Measurements from ENCODE around the gene SERTAD4.

Gene SERTAD4

DNA sequence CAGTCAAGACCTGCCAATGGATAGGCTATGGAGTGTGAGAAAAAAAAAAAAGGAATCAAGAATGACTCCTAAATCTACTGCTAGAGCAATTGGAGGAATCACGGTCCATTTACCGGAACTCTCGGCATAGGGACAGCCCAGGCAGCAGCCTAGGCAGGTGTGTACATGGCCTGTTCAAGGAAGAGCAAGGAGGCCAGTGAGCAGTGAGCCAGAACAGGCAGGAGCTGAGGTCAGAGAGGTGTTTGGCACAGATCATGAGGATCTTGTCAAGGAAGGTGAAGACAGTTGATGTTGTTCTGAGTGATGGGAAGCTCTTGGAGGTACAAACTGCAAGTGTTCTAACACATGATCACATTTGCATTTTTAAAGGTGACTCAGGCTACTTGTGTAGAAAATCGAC is 55.5 kb downstream of the SERTAD4 start:
- TF ChIP-seq, protein P1, sequence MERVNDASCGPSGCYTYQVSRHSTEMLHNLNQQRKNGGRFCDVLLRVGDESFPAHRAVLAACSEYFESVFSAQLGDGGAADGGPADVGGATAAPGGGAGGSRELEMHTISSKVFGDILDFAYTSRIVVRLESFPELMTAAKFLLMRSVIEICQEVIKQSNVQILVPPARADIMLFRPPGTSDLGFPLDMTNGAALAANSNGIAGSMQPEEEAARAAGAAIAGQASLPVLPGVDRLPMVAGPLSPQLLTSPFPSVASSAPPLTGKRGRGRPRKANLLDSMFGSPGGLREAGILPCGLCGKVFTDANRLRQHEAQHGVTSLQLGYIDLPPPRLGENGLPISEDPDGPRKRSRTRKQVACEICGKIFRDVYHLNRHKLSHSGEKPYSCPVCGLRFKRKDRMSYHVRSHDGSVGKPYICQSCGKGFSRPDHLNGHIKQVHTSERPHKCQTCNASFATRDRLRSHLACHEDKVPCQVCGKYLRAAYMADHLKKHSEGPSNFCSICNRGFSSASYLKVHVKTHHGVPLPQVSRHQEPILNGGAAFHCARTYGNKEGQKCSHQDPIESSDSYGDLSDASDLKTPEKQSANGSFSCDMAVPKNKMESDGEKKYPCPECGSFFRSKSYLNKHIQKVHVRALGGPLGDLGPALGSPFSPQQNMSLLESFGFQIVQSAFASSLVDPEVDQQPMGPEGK (CRISPR knock-in tag; IDR thresholded peaks at IDR 0.05; ENCODE audit: borderline replicate concordance), result no peak
- TF ChIP-seq ARNTL (CRISPR knock-in tag; IDR thresholded peaks at IDR 0.05; ENCODE audit: borderline replicate concordance, low read depth) (no peak), ZC3H10 (CRISPR knock-in tag; IDR thresholded peaks at IDR 0.05) (no peak), TOX (CRISPR knock-in tag; IDR thresholded peaks at IDR 0.05; ENCODE audit: borderline replicate concordance) (no peak), ISL1 (CRISPR knock-in tag; IDR thresholded peaks at IDR 0.05) (no peak)
- TF ChIP-seq, protein P2, sequence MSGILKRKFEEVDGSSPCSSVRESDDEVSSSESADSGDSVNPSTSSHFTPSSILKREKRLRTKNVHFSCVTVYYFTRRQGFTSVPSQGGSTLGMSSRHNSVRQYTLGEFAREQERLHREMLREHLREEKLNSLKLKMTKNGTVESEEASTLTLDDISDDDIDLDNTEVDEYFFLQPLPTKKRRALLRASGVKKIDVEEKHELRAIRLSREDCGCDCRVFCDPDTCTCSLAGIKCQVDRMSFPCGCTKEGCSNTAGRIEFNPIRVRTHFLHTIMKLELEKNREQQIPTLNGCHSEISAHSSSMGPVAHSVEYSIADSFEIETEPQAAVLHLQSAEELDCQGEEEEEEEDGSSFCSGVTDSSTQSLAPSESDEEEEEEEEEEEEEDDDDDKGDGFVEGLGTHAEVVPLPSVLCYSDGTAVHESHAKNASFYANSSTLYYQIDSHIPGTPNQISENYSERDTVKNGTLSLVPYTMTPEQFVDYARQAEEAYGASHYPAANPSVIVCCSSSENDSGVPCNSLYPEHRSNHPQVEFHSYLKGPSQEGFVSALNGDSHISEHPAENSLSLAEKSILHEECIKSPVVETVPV (CRISPR knock-in tag; IDR thresholded peaks at IDR 0.05), result no peak
- TF ChIP-seq, protein P3, sequence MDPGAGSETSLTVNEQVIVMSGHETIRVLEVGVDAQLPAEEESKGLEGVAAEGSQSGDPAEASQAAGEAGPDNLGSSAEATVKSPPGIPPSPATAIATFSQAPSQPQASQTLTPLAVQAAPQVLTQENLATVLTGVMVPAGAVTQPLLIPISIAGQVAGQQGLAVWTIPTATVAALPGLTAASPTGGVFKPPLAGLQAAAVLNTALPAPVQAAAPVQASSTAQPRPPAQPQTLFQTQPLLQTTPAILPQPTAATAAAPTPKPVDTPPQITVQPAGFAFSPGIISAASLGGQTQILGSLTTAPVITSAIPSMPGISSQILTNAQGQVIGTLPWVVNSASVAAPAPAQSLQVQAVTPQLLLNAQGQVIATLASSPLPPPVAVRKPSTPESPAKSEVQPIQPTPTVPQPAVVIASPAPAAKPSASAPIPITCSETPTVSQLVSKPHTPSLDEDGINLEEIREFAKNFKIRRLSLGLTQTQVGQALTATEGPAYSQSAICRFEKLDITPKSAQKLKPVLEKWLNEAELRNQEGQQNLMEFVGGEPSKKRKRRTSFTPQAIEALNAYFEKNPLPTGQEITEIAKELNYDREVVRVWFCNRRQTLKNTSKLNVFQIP (CRISPR knock-in tag; IDR thresholded peaks at IDR 0.05; ENCODE audit: borderline replicate concordance, low read depth), result no peak
- no peak for ATAC-seq

DNA sequence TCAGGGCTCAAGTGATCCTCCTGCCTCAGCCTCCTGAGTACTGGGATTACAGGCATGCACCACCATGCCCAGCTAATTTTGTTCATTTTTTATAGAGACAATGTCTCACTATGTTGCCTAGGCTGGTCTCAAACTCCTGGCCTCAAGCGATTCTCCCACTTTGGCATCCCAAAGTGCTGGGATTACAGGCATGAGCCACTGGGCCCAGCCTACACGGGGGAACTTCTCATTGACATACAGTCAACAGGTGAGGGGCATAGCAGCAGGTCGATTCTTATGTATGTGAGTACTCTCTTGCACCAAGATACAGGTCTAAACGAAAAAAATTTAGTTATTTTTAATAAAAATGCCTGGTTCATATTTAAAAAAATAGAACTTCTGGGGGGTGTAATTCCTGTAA is 56.7 kb downstream of the SERTAD4 start:
- ATAC-seq, result no peak

DNA sequence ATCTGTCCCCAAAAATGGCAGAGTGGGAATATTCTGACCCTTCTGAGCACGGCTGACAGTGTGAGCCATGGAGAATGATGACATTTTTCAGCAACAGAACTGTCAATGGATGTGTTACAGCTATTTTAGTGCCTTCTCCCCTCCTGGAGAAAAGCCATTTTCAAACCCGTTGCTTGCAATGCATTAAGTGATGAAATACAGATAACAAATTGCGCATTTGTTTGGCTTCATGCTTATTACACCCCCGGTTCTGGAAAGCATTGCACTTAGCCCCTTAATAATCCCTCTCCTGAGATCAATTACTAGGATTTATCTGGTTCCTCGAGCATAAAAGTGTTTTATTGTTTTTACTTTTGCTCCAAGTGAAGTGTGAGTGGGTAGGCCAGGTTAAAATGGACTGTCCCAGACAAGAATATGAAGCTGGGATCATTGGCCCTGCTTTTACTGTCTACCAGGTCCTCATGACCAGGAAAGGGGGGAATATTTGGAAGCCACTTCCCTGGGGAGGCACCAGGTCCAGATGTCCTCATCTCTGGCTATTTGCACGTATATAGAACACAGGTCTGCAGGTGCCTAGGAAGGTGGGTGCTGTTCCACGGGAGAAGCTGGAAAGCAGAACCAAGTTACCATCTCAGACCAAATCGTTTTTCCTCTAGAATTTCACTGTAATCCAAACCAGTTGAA is 58.6 kb downstream of the SERTAD4 start:
- TF ChIP-seq SNAI2 (CRISPR knock-in tag; IDR thresholded peaks at IDR 0.05), result no peak
- ATAC-seq, result peak; percentile 1; the same call in 2 of the 3 replicates

More for the DNA sequence above, 56.7 kb downstream of the SERTAD4 start:
- TF ChIP-seq, protein P1 (CRISPR knock-in tag; IDR thresholded peaks at IDR 0.05; ENCODE audit: borderline replicate concordance), result no peak
- TF ChIP-seq BACH2 (CRISPR knock-in tag; IDR thresholded peaks at IDR 0.05; ENCODE audit: borderline replicate concordance), result no peak
- TF ChIP-seq ISL1 (CRISPR knock-in tag; IDR thresholded peaks at IDR 0.05), result no peak
- TF ChIP-seq GLIS3 (CRISPR knock-in tag; IDR thresholded peaks at IDR 0.05), result no peak
- TF ChIP-seq PPARA (CRISPR knock-in tag; IDR thresholded peaks at IDR 0.05; ENCODE audit: borderline replicate concordance), result no peak
- no peak for TF ChIP-seq ZNF565 (CRISPR knock-in tag; conservative IDR thresholded peaks at IDR 0.05; ENCODE audit: low read depth)

DNA sequence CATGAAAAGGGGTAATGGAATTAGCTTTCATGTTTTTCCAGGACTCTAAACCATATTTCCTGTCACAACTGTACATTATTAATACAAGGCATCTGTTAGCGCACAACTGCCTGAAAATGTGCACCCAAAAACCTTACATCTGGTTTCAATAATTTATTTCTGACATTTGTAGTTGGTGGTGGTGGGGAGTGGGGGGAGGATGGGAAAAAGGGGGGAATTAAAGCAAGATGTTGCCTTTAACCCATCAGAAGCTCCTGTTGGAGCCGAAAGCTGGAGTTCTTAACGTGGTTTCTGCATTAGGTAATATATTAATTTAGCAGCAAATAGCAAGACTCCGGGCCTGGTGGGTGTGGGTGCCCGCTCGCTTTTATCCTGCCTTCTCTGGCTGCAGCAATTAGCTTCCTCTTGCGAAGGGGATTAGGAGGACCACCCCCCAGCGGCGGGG is 59.2 kb downstream of the SERTAD4 start:
- peak; percentile 86 for ATAC-seq
- TF ChIP-seq ZNF70 (CRISPR knock-in tag; IDR thresholded peaks at IDR 0.05) (0 out of 2 replicates have a peak, but pooled peaks have one; percentile 27), PPARA (CRISPR knock-in tag; IDR thresholded peaks at IDR 0.05; ENCODE audit: borderline replicate concordance) (no peak), TCF4 (CRISPR knock-in tag; IDR thresholded peaks at IDR 0.05; ENCODE audit: borderline replicate concordance) (peak; percentile 96)
- TF ChIP-seq, protein P4, sequence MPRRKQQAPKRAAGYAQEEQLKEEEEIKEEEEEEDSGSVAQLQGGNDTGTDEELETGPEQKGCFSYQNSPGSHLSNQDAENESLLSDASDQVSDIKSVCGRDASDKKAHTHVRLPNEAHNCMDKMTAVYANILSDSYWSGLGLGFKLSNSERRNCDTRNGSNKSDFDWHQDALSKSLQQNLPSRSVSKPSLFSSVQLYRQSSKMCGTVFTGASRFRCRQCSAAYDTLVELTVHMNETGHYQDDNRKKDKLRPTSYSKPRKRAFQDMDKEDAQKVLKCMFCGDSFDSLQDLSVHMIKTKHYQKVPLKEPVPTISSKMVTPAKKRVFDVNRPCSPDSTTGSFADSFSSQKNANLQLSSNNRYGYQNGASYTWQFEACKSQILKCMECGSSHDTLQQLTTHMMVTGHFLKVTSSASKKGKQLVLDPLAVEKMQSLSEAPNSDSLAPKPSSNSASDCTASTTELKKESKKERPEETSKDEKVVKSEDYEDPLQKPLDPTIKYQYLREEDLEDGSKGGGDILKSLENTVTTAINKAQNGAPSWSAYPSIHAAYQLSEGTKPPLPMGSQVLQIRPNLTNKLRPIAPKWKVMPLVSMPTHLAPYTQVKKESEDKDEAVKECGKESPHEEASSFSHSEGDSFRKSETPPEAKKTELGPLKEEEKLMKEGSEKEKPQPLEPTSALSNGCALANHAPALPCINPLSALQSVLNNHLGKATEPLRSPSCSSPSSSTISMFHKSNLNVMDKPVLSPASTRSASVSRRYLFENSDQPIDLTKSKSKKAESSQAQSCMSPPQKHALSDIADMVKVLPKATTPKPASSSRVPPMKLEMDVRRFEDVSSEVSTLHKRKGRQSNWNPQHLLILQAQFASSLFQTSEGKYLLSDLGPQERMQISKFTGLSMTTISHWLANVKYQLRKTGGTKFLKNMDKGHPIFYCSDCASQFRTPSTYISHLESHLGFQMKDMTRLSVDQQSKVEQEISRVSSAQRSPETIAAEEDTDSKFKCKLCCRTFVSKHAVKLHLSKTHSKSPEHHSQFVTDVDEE (CRISPR knock-in tag; IDR thresholded peaks at IDR 0.05), result peak; percentile 79; the same call in 1 of the 2 replicates
- TF ChIP-seq, protein P5, sequence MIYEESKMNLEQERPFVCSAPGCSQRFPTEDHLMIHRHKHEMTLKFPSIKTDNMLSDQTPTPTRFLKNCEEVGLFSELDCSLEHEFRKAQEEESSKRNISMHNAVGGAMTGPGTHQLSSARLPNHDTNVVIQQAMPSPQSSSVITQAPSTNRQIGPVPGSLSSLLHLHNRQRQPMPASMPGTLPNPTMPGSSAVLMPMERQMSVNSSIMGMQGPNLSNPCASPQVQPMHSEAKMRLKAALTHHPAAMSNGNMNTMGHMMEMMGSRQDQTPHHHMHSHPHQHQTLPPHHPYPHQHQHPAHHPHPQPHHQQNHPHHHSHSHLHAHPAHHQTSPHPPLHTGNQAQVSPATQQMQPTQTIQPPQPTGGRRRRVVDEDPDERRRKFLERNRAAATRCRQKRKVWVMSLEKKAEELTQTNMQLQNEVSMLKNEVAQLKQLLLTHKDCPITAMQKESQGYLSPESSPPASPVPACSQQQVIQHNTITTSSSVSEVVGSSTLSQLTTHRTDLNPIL (CRISPR knock-in tag; IDR thresholded peaks at IDR 0.05; ENCODE audit: low read depth), result no peak
- TF ChIP-seq, protein P1 (CRISPR knock-in tag; IDR thresholded peaks at IDR 0.05; ENCODE audit: borderline replicate concordance), result peak; percentile 66; the same call in 1 of the 2 replicates

Data from SK-N-SH treated with all-trans-retinoic acid at 6 μM for 48 hours (cell line).